Stimulated activated CD4-positive, alpha-beta T cell treated with anti-CD3 and anti-CD28 coated beads, Interleukin-4, amount 100 ng/mL, for 48 hours (primary cell): ENCODE data around the gene SLC6A18.
"Not testable (repeated sequence)": the region's sequence is repeated elsewhere in the genome, so short reads cannot be mapped to it uniquely, and the experiment has no call there.

Experiments
- DNase-seq, 2 donors: peaks; one replicate each; pipeline ENCODE4 v3.0.0-alpha.2; 2020; ENCODE audit warnings: low read depth in 2 of 2

SLC6A18 gene

GRCh38 chr5:1290956-1291355, 65.8 kb downstream of the SLC6A18 start:
- not testable (repeated sequence) for DNase-seq

- DNase-seq, result no peak
These were observed 66.5 kb downstream of the SLC6A18 start for GRCh38 chr5:1291611-1292080.

GRCh38 chr5:1292139-1292538, 67.0 kb downstream of the SLC6A18 start:
- no peak for DNase-seq

- DNase-seq, result no peak
These were observed 67.8 kb downstream of the SLC6A18 start for GRCh38 chr5:1292846-1293415.

GRCh38 chr5:1293416-1294205, 68.4 kb downstream of the SLC6A18 start:
- no peak for DNase-seq

- DNase-seq, result no peak
These were observed 69.1 kb downstream of the SLC6A18 start for GRCh38 chr5:1294206-1294834.

GRCh38 chr5:1294835-1295649, 69.9 kb downstream of the SLC6A18 start, which contains the start of gene TERT:
Gene TERT, minus strand, starts transcription at chr5:1295068. Its CDS starts 79 bp downstream, at chr5:1294989.
- DNase-seq, result peak; percentile 80

DNA sequence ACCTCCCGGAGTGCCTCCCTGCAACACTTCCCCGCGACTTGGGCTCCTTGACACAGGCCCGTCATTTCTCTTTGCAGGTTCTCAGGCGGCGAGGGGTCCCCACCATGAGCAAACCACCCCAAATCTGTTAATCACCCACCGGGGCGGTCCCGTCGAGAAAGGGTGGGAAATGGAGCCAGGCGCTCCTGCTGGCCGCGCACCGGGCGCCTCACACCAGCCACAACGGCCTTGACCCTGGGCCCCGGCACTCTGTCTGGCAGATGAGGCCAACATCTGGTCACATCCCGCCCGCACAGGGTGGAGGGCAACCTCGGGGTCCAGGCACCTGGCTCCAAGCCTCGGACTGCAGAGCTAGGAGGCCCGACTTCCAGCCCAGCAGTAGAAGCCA, 70.5 kb downstream of the SLC6A18 start:
- no peak for DNase-seq
